AG09309 (cell line): ENCODE measurements around the gene LSP1.
"Not testable (repeated sequence)": the region's sequence is repeated elsewhere in the genome, so short reads cannot be mapped to it uniquely, and the experiment has no call there.

ENCODE experiments used
- DNase-seq: peaks from one replicate; pipeline ENCODE4 v3.0.0-alpha.2; 2010; ENCODE audit warnings: low read depth
- H3K4me3 ChIP-seq: 2 replicates; pipeline ENCODE4 v1.5.1; 2011; ENCODE audit warnings: mild to moderate bottlenecking, low read depth, low read length, moderate library complexity; ENCODE audit not compliant: control insufficient read depth
- CTCF ChIP-seq: IDR thresholded peaks from 2 replicates; pipeline ENCODE4 v1.5.1; 2011; ENCODE audit warnings: mild to moderate bottlenecking, low read depth, low read length, inconsistent platforms; ENCODE audit not compliant: insufficient read depth, control insufficient read depth; ENCODE audit errors: missing control alignments

LSP1 gene

GRCh38 chr11:1869427-1870325, 16.8 kb downstream of the LSP1 start:
- no peak for DNase-seq
- TF ChIP-seq CTCF = peak; percentile 61
- H3K4me3 ChIP-seq = no peak overlapping the region

GRCh38 chr11:1870326-1870696, 17.4 kb downstream of the LSP1 start:
- TF ChIP-seq CTCF = no peak
- DNase-seq = no peak
- no peak overlapping the region for H3K4me3 ChIP-seq

- DNase-seq = no peak
- H3K4me3 ChIP-seq = no peak overlapping the region
- no peak for TF ChIP-seq CTCF
Observed at GRCh38 chr11:1870721-1871466, 18.0 kb downstream of the LSP1 start.

GRCh38 chr11:1871531-1871930, 18.6 kb downstream of the LSP1 start:
- no peak overlapping the region for H3K4me3 ChIP-seq
- DNase-seq = no peak
- no peak for TF ChIP-seq CTCF

- no peak overlapping the region for H3K4me3 ChIP-seq
- TF ChIP-seq CTCF = no peak
- no peak for DNase-seq
Observed at GRCh38 chr11:1872267-1872985, 19.5 kb downstream of the LSP1 start.

- H3K4me3 ChIP-seq = no peak overlapping the region
- DNase-seq = no peak
- TF ChIP-seq CTCF = no peak
Observed at GRCh38 chr11:1873048-1873812, 20.3 kb downstream of the LSP1 start.

- DNase-seq, H3K4me3 ChIP-seq: not testable (repeated sequence)
Observed at GRCh38 chr11:1873813-1874150, 20.9 kb downstream of the LSP1 start.

- not testable (repeated sequence) for DNase-seq, H3K4me3 ChIP-seq
Observed at GRCh38 chr11:1874441-1875092, 21.7 kb downstream of the LSP1 start.
